ENCODE results near the gene AURKB. TPM values are rescaled to one million over a fixed set of nuclear protein-coding genes. Genes with fewer than 3 reads are reported as not detected.

The AURKB gene
- total RNA-seq, 1 donor from 2014 or later: 2.2 TPM

DNA sequence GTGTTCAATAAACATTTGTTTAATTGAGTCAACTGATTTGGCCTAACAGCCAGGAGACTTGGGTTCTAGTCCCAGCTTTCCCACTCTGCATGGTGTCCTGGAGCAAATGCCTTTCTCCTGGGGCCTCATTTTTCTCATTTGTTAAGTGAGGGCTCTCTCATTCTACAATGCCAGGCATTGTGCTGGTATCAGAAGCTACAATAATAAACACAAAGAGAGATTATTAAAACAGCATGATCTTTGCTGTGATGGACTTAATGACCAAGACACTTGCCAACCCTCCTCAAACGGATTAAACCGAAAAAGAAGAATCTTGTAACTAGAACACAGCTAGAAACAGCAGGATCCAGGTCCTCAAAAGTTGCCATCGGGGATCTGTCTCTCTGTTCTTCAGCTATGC, 42.8 kb downstream of the AURKB start:
- Histone ChIP-seq H3K9me3 (no peaks in the 10 kb centered on the region), H3K36me3 (no peaks in the 10 kb centered on the region), H3K4me3 (no peak overlapping the region), H3K27me3 (ENCODE audit: low read depth) (no peaks in the 10 kb centered on the region), H3K27ac (no peak overlapping the region), H3K4me1 (peaks cover 17% of the 10 kb centered on the region)
- ATAC-seq (no peak), DNase-seq (no peak)
- TF ChIP-seq CTCF (IDR thresholded peaks at IDR 0.05): no peak
- intact Hi-C loops (cut with DNase I): no loop called here

- intact Hi-C loops (cut with DNase I): no loop called here
- H3K27me3 ChIP-seq (ENCODE audit: low read depth): no peaks in the 10 kb centered on the region
- H3K4me3 ChIP-seq: no peak overlapping the region
- H3K36me3 ChIP-seq: no peaks in the 10 kb centered on the region
- DNase-seq: peak; percentile 14
- no peak overlapping the region for H3K27ac ChIP-seq
- ATAC-seq: no peak
- H3K9me3 ChIP-seq: no peaks in the 10 kb centered on the region
- peaks cover 22% of the 10 kb centered on the region for H3K4me1 ChIP-seq
- no peak for TF ChIP-seq CTCF (IDR thresholded peaks at IDR 0.05)
These were observed 43.6 kb downstream of the AURKB start for GRCh38 chr17:8166731-8167130.

DNA sequence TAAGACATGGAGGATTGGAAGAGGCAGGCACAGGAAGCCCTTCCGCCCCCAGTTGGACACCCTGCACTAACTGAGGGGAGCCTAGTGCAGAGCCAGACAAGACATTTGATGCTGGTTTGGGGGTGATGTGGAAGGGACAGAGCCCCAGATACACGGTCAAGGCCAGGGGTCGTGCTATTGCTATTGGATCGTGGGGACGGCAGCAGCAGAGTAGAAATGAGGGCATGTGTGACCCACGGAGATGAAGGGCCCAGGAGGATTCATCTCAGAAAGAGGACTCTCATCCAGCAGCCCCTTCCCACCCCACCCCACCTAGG, 45.6 kb downstream of the AURKB start:
- intact Hi-C loops (cut with DNase I): no loop called here
- Histone ChIP-seq H3K27ac (peak overlapping the region; percentile 99), H3K4me1 (peaks cover 39% of the 10 kb centered on the region), H3K9me3 (no peaks in the 10 kb centered on the region), H3K27me3 (ENCODE audit: low read depth) (no peaks in the 10 kb centered on the region), H3K36me3 (peaks cover 16% of the 10 kb centered on the region), H3K4me3 (no peak overlapping the region)
- DNase-seq: peak; percentile 19
- TF ChIP-seq CTCF (IDR thresholded peaks at IDR 0.05): no peak
- ATAC-seq: no peak

GRCh38 chr17:8163978-8164814, 46.2 kb downstream of the AURKB start:
- no peaks in the 10 kb centered on the region for H3K27me3 ChIP-seq (ENCODE audit: low read depth)
- intact Hi-C loops (cut with DNase I): no loop called here
- H3K27ac ChIP-seq: peak overlapping the region; percentile 99
- ATAC-seq (peak; percentile 52 to 59), DNase-seq (peak; percentile 83)
- no peaks in the 10 kb centered on the region for H3K9me3 ChIP-seq
- no peak for TF ChIP-seq CTCF (IDR thresholded peaks at IDR 0.05)
- peak overlapping the region; percentile 12 for H3K4me3 ChIP-seq
- peaks cover 44% of the 10 kb centered on the region for H3K4me1 ChIP-seq
- H3K36me3 ChIP-seq: peaks cover 22% of the 10 kb centered on the region

- DNase-seq (peak; percentile 49), ATAC-seq (peak; percentile 22 to 28)
- H3K27me3 ChIP-seq (ENCODE audit: low read depth): no peaks in the 10 kb centered on the region
- H3K4me3 ChIP-seq: peak overlapping the region; percentile 93
- peaks cover 26% of the 10 kb centered on the region for H3K36me3 ChIP-seq
- no peak for TF ChIP-seq CTCF (IDR thresholded peaks at IDR 0.05)
- intact Hi-C loops (cut with DNase I): no loop called here
- peak overlapping the region; percentile 99 for H3K27ac ChIP-seq
- H3K4me1 ChIP-seq: peaks cover 54% of the 10 kb centered on the region
- H3K9me3 ChIP-seq: no peaks in the 10 kb centered on the region
These were observed 47.1 kb downstream of the AURKB start for GRCh38 chr17:8162997-8163977.

Measured in lower lobe of right lung (tissue), 2 donors.